Measurements from ENCODE around the gene TIMD4.

DNA sequence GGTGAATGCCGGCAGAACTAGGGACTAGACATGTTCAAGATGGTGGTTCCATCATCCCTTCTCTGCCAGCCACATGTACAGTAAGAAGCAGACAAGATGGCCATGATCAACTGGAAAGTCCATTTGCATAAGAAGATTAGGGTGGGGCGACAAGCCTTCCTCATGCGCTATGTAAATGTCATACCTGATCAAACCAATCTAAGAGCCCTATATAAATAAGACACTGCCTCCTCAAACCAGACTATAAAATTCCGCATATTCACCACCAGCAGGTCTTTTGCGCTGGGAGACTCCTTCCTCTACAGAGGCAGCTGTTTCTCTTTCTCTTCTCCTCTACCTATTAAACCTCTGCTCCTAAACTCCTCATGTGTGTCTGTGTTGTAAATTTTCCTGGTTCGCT, 53.8 kb downstream of the TIMD4 start:
- TF ChIP-seq CTCF (conservative IDR thresholded peaks at IDR 0.05; ENCODE audit: low read depth, low read length) (no peak), EZH2 (IDR thresholded peaks at IDR 0.05; ENCODE audit: low read length, unreplicated experiment) (no peak), EZH2phosphoT487 (IDR thresholded peaks at IDR 0.05; ENCODE audit: borderline replicate concordance, low read length) (no peak)

All from PC-3 (cell line).